ENCODE data around the gene FERMT1.
"Not testable (repeated sequence)": the region's sequence is repeated elsewhere in the genome, so short reads cannot be mapped to it uniquely, and the experiment has no call there.

The FERMT1 gene

DNA sequence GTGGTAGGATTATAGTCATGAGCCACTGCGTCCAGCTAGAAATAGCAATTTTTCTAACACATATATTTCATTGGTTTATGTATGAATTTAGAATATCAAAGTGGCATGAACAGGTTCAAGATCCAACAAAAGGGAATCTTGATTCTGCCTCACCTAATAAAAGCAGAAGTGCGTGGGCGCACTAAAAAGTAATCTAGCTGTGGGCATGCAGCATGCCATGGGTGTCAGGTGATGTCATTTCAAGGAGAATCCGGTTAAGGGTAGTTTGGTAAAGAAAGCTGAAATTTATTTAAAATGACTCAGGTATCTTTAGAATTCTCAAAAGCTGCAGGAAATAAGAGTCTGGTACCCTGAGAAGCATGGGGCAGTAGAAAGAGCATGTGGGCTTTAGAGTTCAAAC, 86.6 kb downstream of the FERMT1 start:
- no peak for DNase-seq

DNA sequence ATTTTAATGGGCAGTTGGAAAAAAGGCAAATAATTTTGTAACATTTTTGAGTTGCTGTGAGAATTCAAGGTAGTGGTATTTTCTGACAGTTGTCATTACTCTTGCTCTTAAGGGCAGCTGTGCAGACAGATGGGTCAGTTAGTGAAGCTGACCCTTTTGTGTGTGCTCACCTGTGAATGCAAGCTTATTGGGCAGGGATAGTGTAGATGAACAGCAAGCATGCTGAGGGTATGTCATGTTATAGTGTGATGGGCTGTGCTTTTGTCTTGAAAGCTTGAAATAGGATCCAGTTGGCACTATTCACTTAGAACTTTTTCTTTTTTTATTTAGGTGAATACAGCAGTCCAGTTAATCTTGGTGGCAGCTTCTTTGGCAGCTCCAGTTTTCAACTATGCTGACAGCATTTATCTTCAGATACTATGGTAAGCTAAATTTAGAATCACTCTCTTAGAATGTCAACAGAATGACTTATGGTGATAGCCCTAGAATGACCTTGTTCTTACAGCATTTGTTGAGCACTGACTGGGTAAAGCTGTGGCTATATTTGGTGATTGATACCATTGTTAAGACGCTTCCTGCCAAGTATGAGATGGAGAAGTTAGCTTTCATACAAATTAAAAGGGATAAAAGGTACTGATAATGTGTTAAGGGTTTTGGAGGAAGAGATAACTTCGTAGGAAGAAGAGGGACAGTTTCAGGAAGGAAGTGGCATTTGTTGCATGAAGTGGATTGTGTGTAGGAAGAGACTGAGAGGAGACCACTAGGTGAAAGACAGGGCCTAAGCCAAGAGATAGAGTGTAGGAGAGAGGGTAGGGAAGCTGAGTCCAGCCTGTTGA, 88.5 kb downstream of the FERMT1 start:
- DNase-seq, result no peak

GRCh38 chr20:6032907-6033306, 89.9 kb downstream of the FERMT1 start:
- not testable (repeated sequence) for DNase-seq

DNA sequence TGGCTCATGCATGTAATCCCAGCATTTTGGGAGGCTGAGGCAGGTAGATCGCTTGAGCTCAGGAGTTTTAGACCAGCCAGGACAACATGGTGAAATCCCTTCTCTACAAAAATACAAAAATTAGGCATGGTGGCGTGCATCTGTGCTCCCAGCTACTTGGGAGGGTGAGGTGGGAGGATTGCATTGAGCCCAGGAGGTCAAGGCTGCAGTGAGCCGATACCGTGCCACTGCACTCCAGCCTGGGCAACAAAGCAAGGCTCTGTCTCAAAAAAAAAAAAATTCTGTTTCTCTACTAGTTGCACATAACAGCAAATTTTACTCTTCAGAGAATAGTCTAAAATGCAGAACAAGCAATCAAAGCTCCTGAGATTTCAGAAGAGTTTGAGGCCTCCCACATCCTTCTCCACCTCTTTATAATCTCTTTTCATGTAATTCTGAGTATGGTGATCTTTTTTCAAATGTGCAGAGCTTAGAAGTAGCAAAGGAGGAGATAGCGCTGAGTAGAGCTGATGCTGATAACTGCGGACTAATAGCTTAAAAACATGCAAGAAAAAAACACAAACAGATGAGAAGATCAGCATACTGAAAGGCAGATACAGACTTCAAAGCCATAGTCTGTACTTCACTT, 92.3 kb downstream of the FERMT1 start:
- DNase-seq, result no peak

DNA sequence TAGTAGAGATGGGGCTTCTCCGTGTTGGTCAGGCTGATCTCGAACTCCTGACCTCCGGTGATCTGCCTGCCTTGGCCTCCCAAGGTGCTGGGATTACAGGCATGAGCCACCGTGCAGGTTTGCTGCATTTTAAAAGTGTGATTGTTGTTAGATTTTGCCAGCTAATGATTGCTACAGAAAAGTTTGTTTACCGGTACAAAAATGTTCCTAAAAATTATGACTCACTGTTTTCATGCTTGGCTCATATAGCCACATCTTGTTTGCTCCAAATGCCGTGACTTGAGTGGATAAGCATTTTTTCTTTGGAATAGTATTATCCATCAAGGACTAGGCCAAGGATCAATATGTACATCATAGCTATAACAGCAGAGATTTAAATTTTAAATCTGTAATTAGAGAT, 93.3 kb downstream of the FERMT1 start:
- no peak for DNase-seq

- DNase-seq, result no peak
Measured at GRCh38 chr20:6028818-6029217, 94.0 kb downstream of the FERMT1 start.

DNA sequence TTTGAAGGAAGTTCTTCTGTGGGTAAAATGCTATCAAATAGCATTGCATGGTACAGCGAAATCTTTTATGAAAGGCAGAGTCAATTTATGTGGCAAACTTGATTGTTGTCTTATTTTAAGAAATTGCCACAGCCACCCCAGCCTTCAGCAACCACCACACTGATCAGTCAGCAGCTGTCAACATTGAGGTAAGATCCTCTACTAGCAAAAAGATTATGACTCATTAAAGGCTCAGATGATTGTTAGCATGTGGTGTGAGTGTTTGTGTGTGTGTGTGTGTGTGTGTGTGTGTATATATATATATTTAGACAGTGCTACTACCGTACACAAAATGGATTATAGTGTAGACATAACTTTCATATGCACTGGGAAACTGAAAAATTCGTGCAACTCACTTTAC, 96.8 kb downstream of the FERMT1 start:
- DNase-seq, result no peak
